Endothelial cell (in vitro differentiated cells): ENCODE results near the gene PXDN. TPM values are rescaled to one million over a fixed set of nuclear protein-coding genes. Genes with fewer than 3 reads are reported as not detected.

Source experiments
- DNase-seq: peaks from one replicate; pipeline ENCODE4 v3.0.0; 2021; ENCODE audit warnings: low spot score
- H3K27ac Mint-ChIP-seq: one replicate; pipeline ENCODE4 v1.8.0; 2021; ENCODE audit warnings: mixed read lengths, inconsistent platforms; ENCODE audit not compliant: unreplicated experiment
- H3K27me3 Mint-ChIP-seq: one replicate; pipeline ENCODE4 v1.8.0; 2021; ENCODE audit warnings: mild to moderate bottlenecking, moderate library complexity, mixed read lengths, inconsistent platforms; ENCODE audit not compliant: unreplicated experiment
- H3K36me3 Mint-ChIP-seq: one replicate; pipeline ENCODE4 v1.8.0; 2021; ENCODE audit warnings: mild to moderate bottlenecking, low read depth, mixed read lengths, inconsistent platforms; ENCODE audit not compliant: unreplicated experiment
- H3K4me1 Mint-ChIP-seq: one replicate; pipeline ENCODE4 v1.8.0; 2021; ENCODE audit warnings: mild to moderate bottlenecking, mixed read lengths, inconsistent platforms; ENCODE audit not compliant: unreplicated experiment
- H3K4me3 Mint-ChIP-seq: one replicate; pipeline ENCODE4 v1.8.0; 2021; ENCODE audit warnings: mild to moderate bottlenecking, mixed read lengths, inconsistent platforms; ENCODE audit not compliant: unreplicated experiment
- H3K9me3 Mint-ChIP-seq: one replicate; pipeline ENCODE4 v1.8.0; 2021; ENCODE audit warnings: mixed read lengths, inconsistent platforms; ENCODE audit not compliant: unreplicated experiment
- total RNA-seq: library from RNA; stranded (reverse); fragmentation: NEBNext Ultra II Directional; extraction: Animal tissue kit (Norgen Biotek cat#: 25700); gene quantifications from one replicate; pipeline ENCODE4 v1.2.1, GENCODE V29; 2021; ENCODE audit not compliant: unreplicated experiment
- TF ChIP-seq, protein P1 (sequence below): fragments of 200-600 bp; sonication (generic); IDR thresholded peaks from one replicate; pipeline ENCODE4 v1.5.0; 2021; ENCODE audit warnings: antibody characterized with exemption; ENCODE audit not compliant: unreplicated experiment

The PXDN gene
- total RNA-seq, 1 donor from 2014 or later, result 521 TPM

GRCh38 chr2:1628893-1629292, 115.4 kb downstream of the PXDN start:
- H3K4me1 Mint-ChIP-seq, result peaks cover 16% of the 10 kb centered on the region
- no peak for DNase-seq
- TF ChIP-seq, protein P1, sequence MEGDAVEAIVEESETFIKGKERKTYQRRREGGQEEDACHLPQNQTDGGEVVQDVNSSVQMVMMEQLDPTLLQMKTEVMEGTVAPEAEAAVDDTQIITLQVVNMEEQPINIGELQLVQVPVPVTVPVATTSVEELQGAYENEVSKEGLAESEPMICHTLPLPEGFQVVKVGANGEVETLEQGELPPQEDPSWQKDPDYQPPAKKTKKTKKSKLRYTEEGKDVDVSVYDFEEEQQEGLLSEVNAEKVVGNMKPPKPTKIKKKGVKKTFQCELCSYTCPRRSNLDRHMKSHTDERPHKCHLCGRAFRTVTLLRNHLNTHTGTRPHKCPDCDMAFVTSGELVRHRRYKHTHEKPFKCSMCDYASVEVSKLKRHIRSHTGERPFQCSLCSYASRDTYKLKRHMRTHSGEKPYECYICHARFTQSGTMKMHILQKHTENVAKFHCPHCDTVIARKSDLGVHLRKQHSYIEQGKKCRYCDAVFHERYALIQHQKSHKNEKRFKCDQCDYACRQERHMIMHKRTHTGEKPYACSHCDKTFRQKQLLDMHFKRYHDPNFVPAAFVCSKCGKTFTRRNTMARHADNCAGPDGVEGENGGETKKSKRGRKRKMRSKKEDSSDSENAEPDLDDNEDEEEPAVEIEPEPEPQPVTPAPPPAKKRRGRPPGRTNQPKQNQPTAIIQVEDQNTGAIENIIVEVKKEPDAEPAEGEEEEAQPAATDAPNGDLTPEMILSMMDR, result no peak
- peaks cover 7% of the 10 kb centered on the region for H3K27me3 Mint-ChIP-seq
- peaks cover 36% of the 10 kb centered on the region for H3K36me3 Mint-ChIP-seq
- no peaks in the 10 kb centered on the region for H3K9me3 Mint-ChIP-seq
- peak overlapping the region; percentile 43 for H3K4me3 Mint-ChIP-seq
- H3K27ac Mint-ChIP-seq, result no peak overlapping the region

DNA sequence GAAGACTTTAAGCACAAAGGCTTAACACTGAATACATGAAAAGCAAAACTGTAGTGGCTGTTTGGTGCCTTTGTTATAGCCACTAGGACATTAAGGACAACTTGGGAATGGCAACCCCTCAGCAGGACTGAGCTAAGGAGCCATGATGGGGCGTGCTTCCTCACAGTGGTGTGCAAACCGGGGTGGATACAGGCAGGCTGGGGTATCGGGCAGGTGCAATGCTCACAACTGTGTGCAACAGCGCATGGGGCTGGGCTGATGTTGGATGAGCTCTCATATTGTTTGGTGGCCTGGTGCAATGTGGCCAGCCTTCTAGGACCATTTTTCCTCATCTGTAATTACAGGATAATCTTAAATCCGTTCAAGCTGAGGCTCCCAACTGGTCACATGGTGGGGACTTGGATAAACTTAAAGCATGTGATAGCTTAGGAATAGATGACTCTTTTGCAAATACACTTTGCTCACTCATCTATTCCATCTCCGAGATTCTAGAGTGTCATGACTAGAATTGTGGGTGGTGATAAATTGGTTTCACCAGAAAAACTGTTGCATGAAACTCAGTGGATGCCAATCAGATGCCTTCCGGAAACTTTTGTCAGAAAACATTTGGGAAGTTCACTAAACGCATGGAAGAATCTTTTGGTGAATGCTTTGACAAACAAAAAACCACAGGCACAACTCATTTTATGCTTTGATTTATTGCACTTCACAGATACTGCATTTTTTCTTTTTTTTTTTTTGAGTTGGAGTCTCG, 116.5 kb downstream of the PXDN start:
- DNase-seq, result no peak
- no peak overlapping the region for H3K27ac Mint-ChIP-seq
- H3K36me3 Mint-ChIP-seq, result peaks cover 28% of the 10 kb centered on the region
- peaks cover 18% of the 10 kb centered on the region for H3K4me1 Mint-ChIP-seq
- TF ChIP-seq, protein P1, result no peak
- peaks cover 3% of the 10 kb centered on the region for H3K27me3 Mint-ChIP-seq
- no peaks in the 10 kb centered on the region for H3K9me3 Mint-ChIP-seq
- no peak overlapping the region for H3K4me3 Mint-ChIP-seq

DNA sequence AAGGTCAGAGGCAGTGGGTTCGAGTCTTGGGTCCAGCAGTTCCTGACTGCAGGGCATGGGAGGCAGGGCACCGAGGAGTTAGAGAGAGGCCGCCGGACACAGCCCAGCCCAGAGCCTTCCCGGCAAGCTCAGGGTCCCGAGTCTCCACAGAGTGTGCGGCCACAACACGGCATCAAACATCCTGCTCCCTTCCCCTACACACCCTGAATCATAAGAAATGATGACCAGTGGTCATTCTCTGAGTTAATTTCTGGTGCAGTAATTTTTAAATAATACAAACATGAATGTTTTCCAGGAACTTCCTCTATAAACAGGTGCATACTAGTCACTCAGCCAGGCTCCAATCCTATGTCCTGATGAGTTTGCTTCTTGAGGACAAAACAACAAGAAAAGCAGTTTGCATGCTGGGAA, 118.0 kb downstream of the PXDN start:
- Mint-ChIP-seq H3K27me3 (peaks cover 3% of the 10 kb centered on the region), H3K4me1 (peaks cover 22% of the 10 kb centered on the region), H3K27ac (no peak overlapping the region), H3K4me3 (no peak overlapping the region), H3K9me3 (no peaks in the 10 kb centered on the region), H3K36me3 (peaks cover 13% of the 10 kb centered on the region)
- DNase-seq, result no peak
- TF ChIP-seq, protein P1, result no peak

- Mint-ChIP-seq H3K36me3 (peaks cover 9% of the 10 kb centered on the region), H3K27ac (peak overlapping the region; percentile 74), H3K27me3 (peaks cover 3% of the 10 kb centered on the region), H3K9me3 (no peaks in the 10 kb centered on the region), H3K4me1 (peaks cover 22% of the 10 kb centered on the region), H3K4me3 (no peak overlapping the region)
- DNase-seq, result peak; percentile 34
- TF ChIP-seq, protein P1, result no peak
These were observed 118.9 kb downstream of the PXDN start for GRCh38 chr2:1625281-1626001.

GRCh38 chr2:1623906-1624445, 120.3 kb downstream of the PXDN start:
- H3K27me3 Mint-ChIP-seq, result peaks cover 3% of the 10 kb centered on the region
- no peaks in the 10 kb centered on the region for H3K36me3 Mint-ChIP-seq
- DNase-seq, result no peak
- H3K27ac Mint-ChIP-seq, result no peak overlapping the region
- H3K4me3 Mint-ChIP-seq, result no peak overlapping the region
- TF ChIP-seq, protein P1, result no peak
- H3K4me1 Mint-ChIP-seq, result peaks cover 22% of the 10 kb centered on the region
- no peaks in the 10 kb centered on the region for H3K9me3 Mint-ChIP-seq
